ENCODE data around the gene POU6F2. TPM values are rescaled to one million over a fixed set of nuclear protein-coding genes. Genes with fewer than 3 reads are reported as not detected.

Gene POU6F2
- total RNA-seq, 2 donors from 2014 or later, result 0.14 to 0.16 TPM

- Mint-ChIP-seq H3K27ac (no peak overlapping the region), H3K9me3 (no peaks in the 10 kb centered on the region), H3K4me3 (no peak overlapping the region), H3K36me3 (ENCODE audit: insufficient read depth in 2 of 2) (no peaks in the 10 kb centered on the region), H3K4me1 (ENCODE audit: low read depth) (no peaks in the 10 kb centered on the region), H3K27me3 (ENCODE audit: low read depth) (no peaks in the 10 kb centered on the region)
- DNase-seq, result no peak
- no peak for ATAC-seq (replicated peaks in 1 of 2)
Observed at GRCh38 chr7:39051279-39051678, 73.6 kb downstream of the POU6F2 start.

- H3K27ac Mint-ChIP-seq, result no peak overlapping the region
- no peak for ATAC-seq (replicated peaks in 1 of 2)
- no peaks in the 10 kb centered on the region for H3K36me3 Mint-ChIP-seq (ENCODE audit: insufficient read depth in 2 of 2)
- H3K27me3 Mint-ChIP-seq (ENCODE audit: low read depth), result no peaks in the 10 kb centered on the region
- no peaks in the 10 kb centered on the region for H3K4me1 Mint-ChIP-seq (ENCODE audit: low read depth)
- H3K4me3 Mint-ChIP-seq, result no peak overlapping the region
- H3K9me3 Mint-ChIP-seq, result no peaks in the 10 kb centered on the region
- no peak for DNase-seq
Observed at GRCh38 chr7:39051707-39052106, 74.0 kb downstream of the POU6F2 start.

DNA sequence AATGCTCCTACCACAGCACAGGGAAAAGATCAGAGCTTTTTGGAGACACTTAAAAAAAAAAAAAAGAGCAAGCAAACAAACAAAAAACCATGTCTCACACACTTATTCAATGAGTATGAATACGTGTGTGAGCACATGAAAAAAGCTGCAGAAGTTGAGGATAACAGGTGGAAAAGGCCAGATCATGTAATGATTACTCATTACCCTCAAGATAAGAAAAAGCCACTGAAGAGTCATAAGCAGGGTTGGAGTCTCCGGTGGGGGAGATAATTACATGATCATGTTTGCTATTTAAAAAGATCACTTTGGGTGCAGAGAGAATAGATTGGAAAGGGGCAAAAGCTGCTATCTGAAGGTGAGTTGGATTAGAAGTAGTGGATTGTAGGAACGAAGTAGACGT lies 77.0 kb downstream of the POU6F2 start:
- Mint-ChIP-seq H3K9me3 (no peaks in the 10 kb centered on the region), H3K4me1 (ENCODE audit: low read depth) (no peaks in the 10 kb centered on the region), H3K27me3 (ENCODE audit: low read depth) (no peaks in the 10 kb centered on the region), H3K4me3 (no peak overlapping the region), H3K27ac (no peak overlapping the region), H3K36me3 (ENCODE audit: insufficient read depth in 2 of 2) (peaks cover 0 to 1% of the 10 kb centered on the region in 2 donors)
- DNase-seq (no peak), ATAC-seq (replicated peaks in 1 of 2) (no peak)

GRCh38 chr7:39056153-39056552 lies 78.4 kb downstream of the POU6F2 start:
- no peaks in the 10 kb centered on the region for H3K9me3 Mint-ChIP-seq
- H3K4me1 Mint-ChIP-seq (ENCODE audit: low read depth), result no peaks in the 10 kb centered on the region
- no peaks in the 10 kb centered on the region for H3K27me3 Mint-ChIP-seq (ENCODE audit: low read depth)
- peaks cover 0 to 1% of the 10 kb centered on the region in 2 donors for H3K36me3 Mint-ChIP-seq (ENCODE audit: insufficient read depth in 2 of 2)
- no peak for DNase-seq
- H3K4me3 Mint-ChIP-seq, result no peak overlapping the region
- no peak overlapping the region for H3K27ac Mint-ChIP-seq
- no peak for ATAC-seq (replicated peaks in 1 of 2)

DNA sequence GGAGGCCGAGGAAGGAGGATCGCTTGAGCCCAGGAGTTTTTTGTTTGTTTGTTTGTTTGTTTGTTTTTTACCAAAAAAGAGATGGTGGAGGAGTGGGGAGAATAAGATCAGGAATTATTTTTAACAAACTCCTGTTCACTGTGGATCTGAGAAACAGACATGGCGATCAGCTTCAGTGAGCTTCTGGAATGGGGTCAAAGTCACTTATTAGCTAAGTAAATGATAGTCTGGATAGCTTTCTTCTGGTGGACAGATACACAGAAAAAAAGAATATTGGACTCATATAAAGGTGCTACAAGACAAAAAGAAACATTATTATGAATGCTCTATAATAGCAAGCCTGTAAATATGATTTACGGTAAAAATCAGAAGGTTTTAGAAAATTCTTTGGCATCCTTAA lies 85.1 kb downstream of the POU6F2 start:
- DNase-seq (no peak), ATAC-seq (replicated peaks in 1 of 2) (no peak)
- H3K4me1 Mint-ChIP-seq (ENCODE audit: low read depth), result no peaks in the 10 kb centered on the region
- H3K36me3 Mint-ChIP-seq (ENCODE audit: insufficient read depth in 2 of 2), result no peaks in the 10 kb centered on the region
- no peak overlapping the region for H3K4me3 Mint-ChIP-seq
- H3K27me3 Mint-ChIP-seq (ENCODE audit: low read depth), result no peaks in the 10 kb centered on the region
- H3K27ac Mint-ChIP-seq, result no peak overlapping the region
- H3K9me3 Mint-ChIP-seq, result no peaks in the 10 kb centered on the region

GRCh38 chr7:39069031-39069430 lies 91.3 kb downstream of the POU6F2 start:
- DNase-seq (no peak), ATAC-seq (replicated peaks in 1 of 2) (no peak)
- Mint-ChIP-seq H3K9me3 (no peaks in the 10 kb centered on the region), H3K27me3 (ENCODE audit: low read depth) (no peaks in the 10 kb centered on the region), H3K4me3 (no peak overlapping the region), H3K36me3 (ENCODE audit: insufficient read depth in 2 of 2) (no peaks in the 10 kb centered on the region), H3K27ac (no peak overlapping the region), H3K4me1 (ENCODE audit: low read depth) (no peaks in the 10 kb centered on the region)

DNA sequence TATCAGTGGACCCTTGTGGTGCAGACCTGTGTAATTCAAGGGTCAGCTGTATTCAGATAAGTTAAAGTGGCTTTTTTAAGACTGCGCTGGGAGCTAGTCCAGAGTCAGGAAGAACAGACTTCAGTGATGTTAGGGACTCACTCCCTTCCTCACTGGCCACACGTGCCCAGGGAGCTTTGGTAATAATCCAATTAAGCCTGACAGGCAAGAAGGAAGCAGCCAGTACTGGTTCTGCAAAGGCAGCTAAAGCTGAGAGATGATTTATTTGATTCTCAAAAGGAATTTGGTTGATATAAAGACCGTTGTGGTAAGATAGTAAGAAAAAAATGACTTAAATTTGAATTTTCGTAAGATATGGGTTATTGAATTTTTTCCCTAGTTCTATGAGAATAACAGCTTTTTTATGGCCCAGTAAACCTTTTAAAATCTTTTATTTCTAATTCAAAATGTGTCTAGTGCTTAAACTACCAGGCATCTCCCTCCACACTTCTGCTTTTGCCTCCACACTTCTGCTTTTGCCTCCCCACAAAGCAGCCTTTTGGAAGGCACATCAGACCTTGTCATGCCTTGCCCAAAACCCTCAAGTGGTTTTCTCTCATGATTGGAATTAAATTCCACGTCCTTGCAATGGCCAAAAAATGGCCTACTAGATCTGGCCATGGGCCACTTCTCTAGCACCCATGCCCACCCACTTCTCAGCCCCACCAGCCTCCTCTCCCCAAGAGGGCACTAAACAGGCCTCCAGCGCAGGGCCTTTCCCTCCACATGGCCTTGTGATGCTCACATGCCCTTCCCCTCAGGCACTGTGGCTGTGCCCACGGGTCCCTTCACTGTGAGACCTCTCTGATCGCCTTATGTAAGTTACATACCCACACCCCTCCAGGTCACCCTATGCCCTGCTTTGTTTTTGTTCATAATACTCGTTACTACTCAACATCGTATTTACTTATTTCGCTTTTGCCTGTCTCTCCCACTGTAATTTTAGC lies 92.5 kb downstream of the POU6F2 start:
- Mint-ChIP-seq H3K4me3 (no peak overlapping the region), H3K4me1 (ENCODE audit: low read depth) (no peaks in the 10 kb centered on the region), H3K9me3 (no peaks in the 10 kb centered on the region), H3K27me3 (ENCODE audit: low read depth) (no peaks in the 10 kb centered on the region), H3K27ac (no peak overlapping the region), H3K36me3 (ENCODE audit: insufficient read depth in 2 of 2) (no peaks in the 10 kb centered on the region)
- no peak for ATAC-seq (replicated peaks in 1 of 2)
- no peak for DNase-seq

DNA sequence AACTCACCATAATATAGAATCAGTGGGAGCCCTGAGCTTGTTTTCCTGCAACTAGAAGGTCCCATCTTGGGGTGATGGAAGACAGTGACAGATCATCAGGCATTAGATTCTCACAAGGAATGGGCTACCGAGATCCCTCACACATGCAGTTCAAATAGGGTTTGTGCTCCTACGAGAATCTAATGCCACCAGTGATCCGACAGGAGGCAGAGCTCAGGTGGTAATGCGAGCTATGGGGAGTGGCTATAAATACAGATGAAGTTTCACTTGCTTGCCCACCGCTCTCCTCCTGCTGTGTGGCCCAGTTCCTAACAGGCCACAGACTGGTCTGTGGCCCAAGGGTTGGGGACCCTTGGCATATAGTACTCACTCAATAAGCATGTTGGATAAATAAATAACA lies 93.4 kb downstream of the POU6F2 start:
- Mint-ChIP-seq H3K4me3 (no peak overlapping the region), H3K4me1 (ENCODE audit: low read depth) (no peaks in the 10 kb centered on the region)

GRCh38 chr7:39073432-39073831 lies 95.7 kb downstream of the POU6F2 start:
- Mint-ChIP-seq H3K27me3 (ENCODE audit: low read depth) (no peaks in the 10 kb centered on the region), H3K9me3 (no peaks in the 10 kb centered on the region), H3K4me3 (no peak overlapping the region), H3K36me3 (ENCODE audit: insufficient read depth in 2 of 2) (no peaks in the 10 kb centered on the region), H3K4me1 (ENCODE audit: low read depth) (no peaks in the 10 kb centered on the region), H3K27ac (no peak overlapping the region)
- ATAC-seq (replicated peaks in 1 of 2), result no peak
- no peak for DNase-seq

More for the DNA sequence above, 93.4 kb downstream of the POU6F2 start:
- ATAC-seq (replicated peaks in 1 of 2) (no peak), DNase-seq (no peak)
- no peaks in the 10 kb centered on the region for H3K9me3 Mint-ChIP-seq
- no peaks in the 10 kb centered on the region for H3K27me3 Mint-ChIP-seq (ENCODE audit: low read depth)
- no peaks in the 10 kb centered on the region for H3K36me3 Mint-ChIP-seq (ENCODE audit: insufficient read depth in 2 of 2)
- H3K27ac Mint-ChIP-seq, result no peak overlapping the region

DNA sequence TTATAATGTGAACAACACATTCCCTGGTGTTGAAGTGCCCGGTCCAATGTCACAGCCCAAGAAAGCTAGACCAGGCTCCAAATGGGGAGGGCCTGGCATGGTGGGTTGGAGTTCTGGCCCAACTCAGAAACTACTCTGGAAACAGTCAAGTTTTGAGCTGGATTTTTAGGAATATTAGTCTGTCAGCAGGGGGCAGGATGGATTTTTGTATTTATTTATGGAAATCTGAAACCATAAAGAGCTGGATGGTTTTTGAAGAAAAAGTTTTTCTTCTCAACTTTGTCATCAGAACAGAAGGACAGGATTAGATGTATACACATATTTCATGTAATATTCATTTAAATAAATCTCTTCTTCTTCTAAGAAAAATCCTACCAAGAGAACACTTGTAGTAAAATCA lies 97.5 kb downstream of the POU6F2 start:
- Mint-ChIP-seq H3K27me3 (ENCODE audit: low read depth) (no peaks in the 10 kb centered on the region), H3K36me3 (ENCODE audit: insufficient read depth in 2 of 2) (no peaks in the 10 kb centered on the region), H3K4me3 (no peak overlapping the region), H3K9me3 (no peaks in the 10 kb centered on the region), H3K27ac (no peak overlapping the region), H3K4me1 (ENCODE audit: low read depth) (no peaks in the 10 kb centered on the region)
- no peak for DNase-seq
- ATAC-seq (replicated peaks in 1 of 2), result no peak

DNA sequence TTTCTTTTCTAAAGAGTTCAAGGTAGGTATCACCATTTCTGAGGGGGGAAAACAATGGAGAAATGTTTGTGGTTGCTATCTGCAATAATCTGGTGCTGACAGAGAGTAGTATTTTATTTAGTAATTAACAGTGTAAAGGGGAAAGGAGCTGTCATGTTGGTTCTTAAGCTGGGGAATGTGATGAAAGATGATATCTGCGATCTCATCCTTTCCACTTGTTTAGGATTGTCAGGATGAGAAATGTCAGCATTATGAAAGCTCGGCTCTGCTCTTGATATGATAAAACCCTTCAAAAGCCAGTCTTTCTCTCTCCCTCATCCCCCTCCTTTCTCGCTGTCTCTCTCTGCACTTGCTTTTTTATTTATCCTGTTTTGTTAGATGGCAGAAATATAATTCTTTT lies 106.1 kb downstream of the POU6F2 start:
- DNase-seq (no peak), ATAC-seq (replicated peaks in 1 of 2) (no peak)
- Mint-ChIP-seq H3K27me3 (ENCODE audit: low read depth) (peaks cover 18% of the 10 kb centered on the region), H3K27ac (no peak overlapping the region), H3K4me1 (ENCODE audit: low read depth) (peaks cover 6% of the 10 kb centered on the region), H3K36me3 (ENCODE audit: insufficient read depth in 2 of 2) (no peaks in the 10 kb centered on the region), H3K4me3 (no peak overlapping the region), H3K9me3 (no peaks in the 10 kb centered on the region)

GRCh38 chr7:39084349-39084748 lies 106.6 kb downstream of the POU6F2 start:
- H3K27ac Mint-ChIP-seq, result no peak overlapping the region
- no peak for ATAC-seq (replicated peaks in 1 of 2)
- no peak overlapping the region for H3K4me3 Mint-ChIP-seq
- no peaks in the 10 kb centered on the region for H3K9me3 Mint-ChIP-seq
- H3K36me3 Mint-ChIP-seq (ENCODE audit: insufficient read depth in 2 of 2), result no peaks in the 10 kb centered on the region
- H3K4me1 Mint-ChIP-seq (ENCODE audit: low read depth), result peaks cover 6% of the 10 kb centered on the region
- no peak for DNase-seq
- peaks cover 18% of the 10 kb centered on the region for H3K27me3 Mint-ChIP-seq (ENCODE audit: low read depth)

- no peak overlapping the region for H3K4me3 Mint-ChIP-seq
- no peak for DNase-seq
- H3K9me3 Mint-ChIP-seq, result no peaks in the 10 kb centered on the region
- H3K36me3 Mint-ChIP-seq (ENCODE audit: insufficient read depth in 2 of 2), result no peaks in the 10 kb centered on the region
- no peak overlapping the region for H3K27ac Mint-ChIP-seq
- peaks cover 6% of the 10 kb centered on the region for H3K4me1 Mint-ChIP-seq (ENCODE audit: low read depth)
- no peak for ATAC-seq (replicated peaks in 1 of 2)
- H3K27me3 Mint-ChIP-seq (ENCODE audit: low read depth), result peaks cover 18% of the 10 kb centered on the region
Observed at GRCh38 chr7:39085189-39085588, 107.5 kb downstream of the POU6F2 start.

GRCh38 chr7:39085590-39086049 lies 107.9 kb downstream of the POU6F2 start:
- Mint-ChIP-seq H3K4me3 (no peak overlapping the region), H3K27me3 (ENCODE audit: low read depth) (peaks cover 18% of the 10 kb centered on the region), H3K9me3 (no peaks in the 10 kb centered on the region), H3K4me1 (ENCODE audit: low read depth) (peaks cover 6% of the 10 kb centered on the region), H3K27ac (no peak overlapping the region), H3K36me3 (ENCODE audit: insufficient read depth in 2 of 2) (no peaks in the 10 kb centered on the region)
- DNase-seq (no peak), ATAC-seq (replicated peaks in 1 of 2) (no peak)

Measured in activated T-cell treated with anti-CD3 and anti-CD28 coated beads, Interleukin-2, amount 50 U/mL, for 72 hours (primary cell).